GM12878 (cell line): ENCODE data around the gene CFAP65. TPM values are rescaled to one million over a fixed set of nuclear protein-coding genes. Genes with fewer than 3 reads are reported as not detected.

Experiments
- ATAC-seq: fragments of 200-7000 bp; cut with Tn5 transposase; 3 replicates; pipeline ENCODE4 v1.9.1; 2020; ENCODE audit warnings: mild to moderate bottlenecking, moderate library complexity
- BruUV-seq: library from RNA; stranded (reverse); fragments of 400-500 nt; replicated peaks from 2 replicates; lab custom pipeline; 2021; lab: Mats Ljungman, UMichigan
- CTCF ChIA-PET: fragments of 300-600 bp; sonication (Branson Sonifier 250); formaldehyde crosslinking; extraction: SDS; loops from one replicate; lab custom pipeline; 2021; ENCODE audit warnings: inconsistent platforms; lab: Yijun Ruan, JAX
- POLR2A ChIA-PET: fragments of 350-600 bp; formaldehyde crosslinking; extraction: SDS; loops from one replicate; lab custom pipeline; 2021; ENCODE audit warnings: inconsistent platforms; lab: Charles Lee
- RAD21 ChIA-PET: fragments of 300-600 bp; sonication (Branson Sonifier 250); formaldehyde crosslinking; loops from one replicate; lab custom pipeline; 2023; ENCODE audit warnings: antibody characterized with exemption; ENCODE audit not compliant: unreplicated experiment; lab: Charles Lee
- SMC1A ChIA-PET: fragments of 300-600 bp; sonication (Branson Sonifier 250); formaldehyde crosslinking; loops from one replicate; lab custom pipeline; 2023; ENCODE audit not compliant: unreplicated experiment, uncharacterized antibody; lab: Charles Lee
- DNase-seq: peaks from one replicate; pipeline ENCODE4 v3.0.0-alpha.2; 2011; ENCODE audit warnings: low read depth, low spot score
- FAIRE-seq: peaks from 3 replicates; lab custom pipeline; 2011; peaks lifted over from hg19 to GRCh38; lab: Jason Lieb, UNC
- H2AFZ ChIP-seq: 2 replicates; pipeline ENCODE4 v1.6.0; 2011; ENCODE audit warnings: low read depth, low read length, control low read depth; ENCODE audit not compliant: control insufficient read depth
- H3K27ac ChIP-seq: 2 replicates; pipeline ENCODE4 v1.5.1; 2011; ENCODE audit warnings: control low read depth; ENCODE audit not compliant: control insufficient read depth, insufficient read depth
- H3K27me3 ChIP-seq, 2 experiments: replicated peaks in 1 of 2; 2 replicates each; pipeline versions ENCODE4 v1.6.0 to v1.6.1; 2011; ENCODE audit warnings: low read length in 1 of 2; ENCODE audit not compliant: control insufficient read depth in 2 of 2, insufficient read depth in 2 of 2
- H3K36me3 ChIP-seq, 2 experiments: 2 replicates each; pipeline ENCODE4 v1.5.1; 2011; ENCODE audit warnings: low read length in 1 of 2; ENCODE audit not compliant: control insufficient read depth in 2 of 2, insufficient read depth in 2 of 2
- H3K4me1 ChIP-seq: 2 replicates; pipeline ENCODE4 v1.6.1; 2011; ENCODE audit warnings: mild to moderate bottlenecking, low read length, moderate library complexity, mixed read lengths; ENCODE audit not compliant: control insufficient read depth, insufficient read depth
- H3K4me2 ChIP-seq: 2 replicates; pipeline ENCODE4 v1.6.0; 2011; ENCODE audit warnings: control low read depth; ENCODE audit not compliant: control insufficient read depth, insufficient read depth
- H3K4me3 ChIP-seq: fragments of 200-600 bp; sonication (generic); 2 replicates; pipeline ENCODE4 v1.5.1; 2016
- H3K79me2 ChIP-seq: 2 replicates; pipeline ENCODE4 v1.6.0; 2011; ENCODE audit warnings: low read length; ENCODE audit not compliant: control insufficient read depth, insufficient read depth
- H3K9ac ChIP-seq: 2 replicates; pipeline ENCODE4 v1.8.0; 2011; ENCODE audit warnings: low read length, control low read depth, mixed read lengths; ENCODE audit not compliant: control insufficient read depth, insufficient read depth
- H3K9me3 ChIP-seq: replicated peaks from 3 replicates; pipeline ENCODE4 v1.5.1; 2011; ENCODE audit warnings: mild to moderate bottlenecking, low read length; ENCODE audit not compliant: control insufficient read depth, insufficient read depth
- H4K20me1 ChIP-seq: 2 replicates; pipeline ENCODE4 v1.6.0; 2011; ENCODE audit not compliant: control insufficient read depth, insufficient read depth
- ASH2L ChIP-seq: fragments of 300-600, 200-600 bp; sonication (generic); IDR thresholded peaks from 2 replicates; pipeline ENCODE4 v1.6.1; 2017; ENCODE audit warnings: low read depth, mild to moderate bottlenecking, borderline replicate concordance
- BMI1 ChIP-seq: fragments of 450-650 bp; IDR thresholded peaks from 2 replicates; pipeline ENCODE4 v1.6.1; 2016; ENCODE audit warnings: mild to moderate bottlenecking, moderate library complexity, borderline replicate concordance
- CHD2 ChIP-seq: IDR thresholded peaks from 2 replicates; pipeline ENCODE4 v1.6.1; 2011; ENCODE audit warnings: low read depth, low read length, improper control_type of control experiment, borderline replicate concordance
- CREM ChIP-seq: IDR thresholded peaks from 2 replicates; pipeline ENCODE4 v1.6.1; 2014; ENCODE audit warnings: antibody characterized with exemption, low read depth
- EP300 ChIP-seq, 2 experiments: fragments of 150-350 bp in 1 of 2; IDR thresholded peaks; 2 replicates each; pipeline ENCODE4 v1.6.1; 2011 to 2012; ENCODE audit warnings: low read depth in 2 of 2, low read length in 2 of 2, borderline replicate concordance in 1 of 2, improper control_type of control experiment in 1 of 2, inconsistent platforms in 1 of 2; ENCODE audit not compliant: control insufficient read depth in 1 of 2
- HDAC2 ChIP-seq: fragments of 200-600 bp; sonication (generic); IDR thresholded peaks from 2 replicates; pipeline ENCODE4 v1.6.1; 2017
- HDGF ChIP-seq: fragments of 450-650 bp; IDR thresholded peaks from 2 replicates; pipeline ENCODE4 v1.6.1; 2016; ENCODE audit warnings: antibody characterized with exemption
- IKZF2 ChIP-seq, 2 experiments: fragments of 450-650 bp; IDR thresholded peaks; 2 replicates each; pipeline ENCODE4 v1.6.1; 2017; ENCODE audit warnings: mild to moderate bottlenecking in 2 of 2, moderate library complexity in 2 of 2
- RAD21 ChIP-seq: IDR thresholded peaks from 2 replicates; pipeline ENCODE4 v1.6.1; 2011; ENCODE audit warnings: mild to moderate bottlenecking, low read depth, low read length, moderate library complexity; ENCODE audit not compliant: insufficient read depth
- SREBF2 ChIP-seq: IDR thresholded peaks from 2 replicates; pipeline ENCODE4 v1.6.1; 2012; ENCODE audit warnings: mild to moderate bottlenecking, low read length
- TAF1 ChIP-seq: IDR thresholded peaks from 2 replicates; pipeline ENCODE4 v1.6.1; 2011; ENCODE audit warnings: mild to moderate bottlenecking, low read depth, low read length, borderline replicate concordance
- YY1 ChIP-seq: IDR thresholded peaks from 2 replicates; pipeline ENCODE4 v1.6.1; 2011; ENCODE audit warnings: low read depth, mild to moderate bottlenecking, low read length
- ZNF207 ChIP-seq: fragments of 450-650 bp; IDR thresholded peaks from 2 replicates; pipeline ENCODE4 v1.6.1; 2014; ENCODE audit warnings: antibody characterized with exemption, mild to moderate bottlenecking, borderline replicate concordance
- ZNF24 ChIP-seq: fragments of 450-650 bp; IDR thresholded peaks from 2 replicates; pipeline ENCODE4 v1.6.1; 2017; ENCODE audit warnings: antibody characterized with exemption, mild to moderate bottlenecking
- WGBS: methylation state at CpG from one replicate; pipeline ENCODE4 v1.1.6; 2016; ENCODE audit warnings: low lambda C conversion rate; ENCODE audit not compliant: insufficient replicate concordance, insufficient coverage; ENCODE audit errors: missing lambda C conversion rate; 5-methylcytosine and 5-hydroxymethylcytosine counted together
- in situ Hi-C: fragments of 300-500 bp; cut with MboI; formaldehyde crosslinking; loops from 9 replicates; pipeline ENCODE4 v1.14.3; 2018; ENCODE audit warnings: mixed read lengths
- intact Hi-C: fragments of 100-400 bp; cut with micrococcal nuclease; formaldehyde crosslinking; loops from one replicate; pipeline ENCODE4 v1.14.2; 2022; ENCODE audit not compliant: unreplicated experiment
- polyA plus RNA-seq, 11 experiments: library from polyadenylated mRNA; depleted of rRNA in 4 of 11; unstranded in 6 of 11; stranded (reverse) in 5 of 11; fragments of >200 nt; fragmentation: Nextera tagmentation in 4 of 11; fragmentation: Illumina TruSeq in 1 of 11; extraction: Ambion mirVana in 4 of 11; extraction: Trizol in 1 of 11; gene quantifications; 1 replicate in 1 of 11; 2 replicates in 10 of 11; pipeline versions ENCODE4 v1.2.1 to v1.2.3, GENCODE V29; 2011 to 2016; ENCODE audit warnings: inconsistent platforms in 2 of 11, missing spikeins in 2 of 11, low read depth in 1 of 11
- total RNA-seq, 4 experiments: library from RNA; depleted of rRNA in 3 of 4; stranded (reverse); fragments of >200 nt in 3 of 4; fragmentation: Illumina TruSeq in 1 of 4; extraction: Trizol in 1 of 4; gene quantifications; 2 replicates each; pipeline versions ENCODE4 v1.2.1 to v1.2.3, GENCODE V29; 2013 to 2021
- TF ChIP-seq, protein P1 (sequence below): fragments of 450-650 bp; formaldehyde crosslinking; IDR thresholded peaks from 2 replicates; pipeline ENCODE4 v1.5.0; 2022; ENCODE audit warnings: mild to moderate bottlenecking, missing genetic modification characterization
- TF ChIP-seq, protein P2 (sequence below): fragments of 450-650 bp; IDR thresholded peaks from 2 replicates; pipeline ENCODE4 v1.6.1; 2016; ENCODE audit warnings: mild to moderate bottlenecking
- TF ChIP-seq, protein P3 (sequence below): IDR thresholded peaks from 2 replicates; pipeline ENCODE4 v1.6.1; 2011; ENCODE audit warnings: low read depth, mild to moderate bottlenecking, low read length, moderate library complexity, borderline replicate concordance; ENCODE audit errors: extremely low read depth
- TF ChIP-seq, protein P4 (sequence below): IDR thresholded peaks from 2 replicates; pipeline ENCODE4 v1.6.1; 2011; ENCODE audit warnings: mild to moderate bottlenecking, low read depth, low read length, moderate library complexity; ENCODE audit not compliant: insufficient replicate concordance

CFAP65 gene
- total and polyA plus RNA-seq, 10 of the 15 experiments (the other 5 are each of a cell fraction or from before 2014, with no cell fraction given) = not detected

DNA sequence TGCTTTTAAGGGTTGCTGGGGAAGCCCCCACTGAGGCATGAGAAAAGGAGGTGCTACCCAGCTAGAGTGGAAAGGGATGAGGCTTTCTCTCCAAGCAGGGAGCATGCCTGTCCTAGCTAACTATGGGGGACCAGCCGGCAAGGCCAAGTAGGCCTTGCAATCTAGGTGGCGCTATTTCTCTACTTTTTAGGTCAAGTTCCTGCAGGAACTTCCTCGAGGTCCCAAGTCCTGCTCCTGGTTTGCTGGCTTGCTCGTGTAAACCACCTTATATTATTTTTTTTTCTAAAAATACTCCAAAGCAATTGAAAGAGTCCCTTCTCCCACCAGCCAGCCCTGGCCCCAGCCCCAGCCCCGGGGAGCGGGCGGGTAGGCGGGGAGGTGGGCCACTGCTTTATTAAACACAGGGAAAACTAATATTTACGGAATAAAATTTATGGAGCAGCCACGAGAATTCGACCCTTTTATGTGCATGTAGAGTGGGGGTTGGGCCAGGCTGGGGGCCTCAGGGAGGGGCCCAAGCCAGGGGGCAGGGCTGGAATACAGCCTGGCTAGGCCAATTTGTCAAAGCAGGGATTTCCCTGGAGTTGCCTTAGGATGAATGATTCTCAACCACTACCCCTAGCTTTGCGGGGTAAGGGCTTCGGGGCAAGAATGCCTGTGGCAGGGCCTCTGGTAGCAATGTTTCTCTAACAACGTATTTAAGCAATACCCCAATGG is 32.3 kb upstream of the CFAP65 start:
- Histone ChIP-seq H3K79me2 (no peaks in the 10 kb centered on the region), H3K36me3 (peaks cover 0 to 5% of the 10 kb centered on the region in 2 experiments; a peak in 3 of 4 replicates), H2AFZ (no peak overlapping the region), H3K4me3 (no peak overlapping the region), H3K9ac (no peak overlapping the region), H4K20me1 (no peaks in the 10 kb centered on the region), H3K27me3 (no peaks in the 10 kb centered on the region), H3K27ac (no peak overlapping the region), H3K4me2 (no peak overlapping the region), H3K9me3 (no peaks in the 10 kb centered on the region), H3K4me1 (no peaks in the 10 kb centered on the region)
- ChIA-PET CTCF (interaction anchor here (0.5 to 26.8 kb wide), 30 partner anchors 8 to 1615 kb away, joined by 3 to 365 read pairs (median 5); no protein-coding TSS in a partner anchor), RAD21 (interaction anchor here (1.1 to 6.3 kb wide), 9 partner anchors 8 to 221 kb away, joined by 3 to 56 read pairs (median 7); no protein-coding TSS in a partner anchor), POLR2A (no interaction called here), SMC1A (interaction anchor here (0.9 to 7.3 kb wide), 12 partner anchors 9 to 86 kb away, joined by 3 to 115 read pairs (median 8); no protein-coding TSS in a partner anchor)
- in situ Hi-C loops = no loop called here
- intact Hi-C loops = loop anchor here (1.0 kb wide), 2 partner anchors 46 to 82 kb away; no protein-coding TSS in a partner anchor
- BruUV-seq = no TSS peak
- ATAC-seq (peak; percentile 74), FAIRE-seq (peak; percentile 49), DNase-seq (no peak)
- 58% methylated on average over 14 of the region's 14 CpGs for WGBS
- TF ChIP-seq, protein P1, sequence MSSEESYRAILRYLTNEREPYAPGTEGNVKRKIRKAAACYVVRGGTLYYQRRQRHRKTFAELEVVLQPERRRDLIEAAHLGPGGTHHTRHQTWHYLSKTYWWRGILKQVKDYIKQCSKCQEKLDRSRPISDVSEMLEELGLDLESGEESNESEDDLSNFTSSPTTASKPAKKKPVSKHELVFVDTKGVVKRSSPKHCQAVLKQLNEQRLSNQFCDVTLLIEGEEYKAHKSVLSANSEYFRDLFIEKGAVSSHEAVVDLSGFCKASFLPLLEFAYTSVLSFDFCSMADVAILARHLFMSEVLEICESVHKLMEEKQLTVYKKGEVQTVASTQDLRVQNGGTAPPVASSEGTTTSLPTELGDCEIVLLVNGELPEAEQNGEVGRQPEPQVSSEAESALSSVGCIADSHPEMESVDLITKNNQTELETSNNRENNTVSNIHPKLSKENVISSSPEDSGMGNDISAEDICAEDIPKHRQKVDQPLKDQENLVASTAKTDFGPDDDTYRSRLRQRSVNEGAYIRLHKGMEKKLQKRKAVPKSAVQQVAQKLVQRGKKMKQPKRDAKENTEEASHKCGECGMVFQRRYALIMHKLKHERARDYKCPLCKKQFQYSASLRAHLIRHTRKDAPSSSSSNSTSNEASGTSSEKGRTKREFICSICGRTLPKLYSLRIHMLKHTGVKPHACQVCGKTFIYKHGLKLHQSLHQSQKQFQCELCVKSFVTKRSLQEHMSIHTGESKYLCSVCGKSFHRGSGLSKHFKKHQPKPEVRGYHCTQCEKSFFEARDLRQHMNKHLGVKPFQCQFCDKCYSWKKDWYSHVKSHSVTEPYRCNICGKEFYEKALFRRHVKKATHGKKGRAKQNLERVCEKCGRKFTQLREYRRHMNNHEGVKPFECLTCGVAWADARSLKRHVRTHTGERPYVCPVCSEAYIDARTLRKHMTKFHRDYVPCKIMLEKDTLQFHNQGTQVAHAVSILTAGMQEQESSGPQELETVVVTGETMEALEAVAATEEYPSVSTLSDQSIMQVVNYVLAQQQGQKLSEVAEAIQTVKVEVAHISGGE (CRISPR knock-in tag) = no peak
- TF ChIP-seq YY1 (0 out of 2 replicates have a peak, but pooled peaks have one; percentile 32), BMI1 (no peak), HDGF (no peak), ZNF207 (no peak), CHD2 (no peak), HDAC2 (no peak), ASH2L (no peak), ZNF24 (no peak), RAD21 (peak; percentile 59), TAF1 (no peak), EP300 (IDR thresholded peaks at IDR 0.05; ENCODE audit: borderline replicate concordance in 1 of 2, control insufficient read depth in 1 of 2, low read depth in 2 of 2, low read length in 2 of 2) (no peak), SREBF2 (no peak), CREM (no peak), IKZF2 (IDR thresholded peaks at IDR 0.05) (no peak)
- TF ChIP-seq, protein P2, sequence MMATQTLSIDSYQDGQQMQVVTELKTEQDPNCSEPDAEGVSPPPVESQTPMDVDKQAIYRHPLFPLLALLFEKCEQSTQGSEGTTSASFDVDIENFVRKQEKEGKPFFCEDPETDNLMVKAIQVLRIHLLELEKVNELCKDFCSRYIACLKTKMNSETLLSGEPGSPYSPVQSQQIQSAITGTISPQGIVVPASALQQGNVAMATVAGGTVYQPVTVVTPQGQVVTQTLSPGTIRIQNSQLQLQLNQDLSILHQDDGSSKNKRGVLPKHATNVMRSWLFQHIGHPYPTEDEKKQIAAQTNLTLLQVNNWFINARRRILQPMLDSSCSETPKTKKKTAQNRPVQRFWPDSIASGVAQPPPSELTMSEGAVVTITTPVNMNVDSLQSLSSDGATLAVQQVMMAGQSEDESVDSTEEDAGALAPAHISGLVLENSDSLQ = no peak
- TF ChIP-seq, protein P3, sequence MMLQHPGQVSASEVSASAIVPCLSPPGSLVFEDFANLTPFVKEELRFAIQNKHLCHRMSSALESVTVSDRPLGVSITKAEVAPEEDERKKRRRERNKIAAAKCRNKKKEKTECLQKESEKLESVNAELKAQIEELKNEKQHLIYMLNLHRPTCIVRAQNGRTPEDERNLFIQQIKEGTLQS = no peak
- TF ChIP-seq, protein P4, sequence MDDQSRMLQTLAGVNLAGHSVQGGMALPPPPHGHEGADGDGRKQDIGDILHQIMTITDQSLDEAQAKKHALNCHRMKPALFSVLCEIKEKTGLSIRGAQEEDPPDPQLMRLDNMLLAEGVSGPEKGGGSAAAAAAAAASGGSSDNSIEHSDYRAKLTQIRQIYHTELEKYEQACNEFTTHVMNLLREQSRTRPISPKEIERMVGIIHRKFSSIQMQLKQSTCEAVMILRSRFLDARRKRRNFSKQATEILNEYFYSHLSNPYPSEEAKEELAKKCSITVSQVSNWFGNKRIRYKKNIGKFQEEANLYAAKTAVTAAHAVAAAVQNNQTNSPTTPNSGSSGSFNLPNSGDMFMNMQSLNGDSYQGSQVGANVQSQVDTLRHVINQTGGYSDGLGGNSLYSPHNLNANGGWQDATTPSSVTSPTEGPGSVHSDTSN = no peak
